B cell (primary cell): ENCODE results near the gene TMEM207.

Experiments used
- CTCF ChIP-seq: fragments of 200-600 bp; IDR thresholded peaks from one replicate; pipeline ENCODE4 v1.8.0; 2022; ENCODE audit warnings: antibody characterized with exemption, mild to moderate bottlenecking
- EZH2 ChIP-seq: IDR thresholded peaks from 2 replicates; pipeline ENCODE4 v1.6.1; 2012; ENCODE audit warnings: borderline replicate concordance, low read depth, mild to moderate bottlenecking, moderate library complexity, low read length; ENCODE audit not compliant: insufficient read depth, poor library complexity, severe bottlenecking

- TF ChIP-seq CTCF (no peak), EZH2 (no peak)
Observed at GRCh38 chr3:190492129-190492528, 42.4 kb upstream of the TMEM207 start.
